NCI-H1105 (cell line): ENCODE data around the gene CHST15.

Experiments
- DNase-seq: peaks from one replicate; lab custom pipeline; 2025; lab: John Stamatoyannopoulos, UW

CHST15 gene

DNA sequence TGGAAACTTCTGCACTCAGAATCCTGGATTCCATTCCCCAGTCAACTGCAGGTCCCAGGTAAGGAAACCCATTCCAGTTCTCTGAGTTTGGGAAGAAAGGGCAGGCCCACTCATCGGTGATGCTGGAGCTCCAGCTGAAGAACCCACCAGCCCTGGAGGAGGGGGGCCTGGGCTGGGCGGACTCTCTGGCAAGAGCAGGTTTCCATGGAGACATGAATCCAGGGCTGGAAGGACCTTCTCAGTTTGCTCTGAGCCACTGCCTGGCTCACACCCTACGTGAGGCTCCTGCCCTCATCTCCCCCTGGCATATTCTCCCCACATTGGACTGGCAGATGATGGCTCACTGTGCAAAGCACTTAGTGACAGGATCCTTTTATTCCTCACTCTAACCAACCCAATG is 128.4 kb downstream of the CHST15 start:
- no peak for DNase-seq

DNA sequence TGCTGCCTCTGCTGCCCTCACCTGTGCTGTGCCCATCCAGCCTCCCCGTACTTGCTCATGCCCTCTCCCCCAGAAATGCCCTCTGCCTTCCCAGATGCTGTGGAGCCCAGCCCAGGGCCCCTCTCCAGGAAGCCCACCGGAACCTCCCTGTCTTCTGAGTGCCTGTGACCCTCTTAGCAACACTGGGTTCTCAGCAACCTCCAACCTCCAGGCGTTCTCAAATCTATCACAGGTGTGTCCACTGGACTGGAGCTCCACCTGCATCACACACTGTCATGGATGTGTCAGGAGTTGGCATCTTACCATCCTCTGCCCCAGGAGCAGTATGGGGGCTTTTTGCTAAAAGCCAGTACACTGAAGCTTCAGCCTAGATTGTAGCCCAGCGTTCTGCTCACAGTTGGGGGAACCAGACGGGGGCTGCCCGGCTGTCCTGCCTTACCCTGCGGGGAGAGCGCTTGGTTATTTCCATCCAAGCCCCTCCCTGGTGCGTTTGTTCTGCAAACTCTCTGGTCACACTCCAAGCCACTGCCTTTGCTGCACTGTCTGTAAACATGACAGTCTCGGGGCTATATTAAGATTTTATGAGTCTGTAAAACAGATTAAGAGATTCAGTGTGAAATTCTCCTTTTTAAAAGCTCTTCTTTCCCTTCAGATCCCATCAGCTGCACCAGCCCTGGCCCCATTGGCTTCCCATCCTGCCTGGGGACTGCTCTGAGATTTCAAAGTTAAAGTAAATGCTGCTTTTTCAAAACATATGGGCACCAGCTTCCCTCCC is 130.5 kb downstream of the CHST15 start:
- no peak for DNase-seq

DNA sequence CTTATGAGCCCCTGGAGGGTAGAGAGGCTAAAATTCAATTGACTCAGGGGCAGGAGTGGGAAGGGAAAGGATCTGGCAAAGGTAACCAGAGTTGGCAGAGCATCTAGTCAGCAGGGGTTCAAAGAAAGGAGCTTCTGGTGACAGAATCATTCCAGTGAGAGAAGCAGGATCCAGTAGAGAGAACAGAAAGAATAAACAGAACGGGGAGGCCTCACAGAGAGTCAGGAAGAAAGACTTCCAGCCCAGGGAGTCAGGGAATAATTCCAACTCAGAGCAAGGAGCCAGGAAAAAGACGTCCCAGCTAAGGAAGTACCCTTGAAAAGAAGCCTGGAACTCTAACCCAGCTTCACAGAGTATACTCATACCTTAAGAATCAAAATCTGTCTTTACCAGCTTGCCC is 135.2 kb downstream of the CHST15 start:
- DNase-seq: no peak
